ENCODE results near the gene ARPP19.

ARPP19 gene

GRCh38 chr15:52546031-52546751 is 22.6 kb downstream of the ARPP19 start:
- H3K36me3 ChIP-seq (ENCODE audit: control insufficient read depth, low read depth, low read length): peaks cover 47% of the 10 kb centered on the region
- H3K27me3 ChIP-seq (ENCODE audit: control insufficient read depth, insufficient read depth, low read length): no peaks in the 10 kb centered on the region
- no peaks in the 10 kb centered on the region for H3K9me3 ChIP-seq (ENCODE audit: control insufficient read depth, low read depth, low read length)
- no peaks in the 10 kb centered on the region for H3K4me1 ChIP-seq (ENCODE audit: control insufficient read depth, low read depth, low read length)
- H3K27ac ChIP-seq (ENCODE audit: low read length): no peak overlapping the region
- H3K9ac ChIP-seq (ENCODE audit: low read length): no peak overlapping the region
- H3K4me3 ChIP-seq (ENCODE audit: low read length): no peak overlapping the region

- Histone ChIP-seq H3K9me3 (ENCODE audit: control insufficient read depth, low read depth, low read length) (no peaks in the 10 kb centered on the region), H3K4me3 (ENCODE audit: low read length) (no peak overlapping the region), H3K27me3 (ENCODE audit: control insufficient read depth, insufficient read depth, low read length) (no peaks in the 10 kb centered on the region), H3K4me1 (ENCODE audit: control insufficient read depth, low read depth, low read length) (no peaks in the 10 kb centered on the region), H3K9ac (ENCODE audit: low read length) (no peak overlapping the region), H3K36me3 (ENCODE audit: control insufficient read depth, low read depth, low read length) (peaks cover 1% of the 10 kb centered on the region), H3K27ac (ENCODE audit: low read length) (no peak overlapping the region)
Measured at GRCh38 chr15:52540374-52541012, 28.3 kb downstream of the ARPP19 start.

- no peak overlapping the region for H3K4me3 ChIP-seq (ENCODE audit: low read length)
- no peak overlapping the region for H3K27ac ChIP-seq (ENCODE audit: low read length)
- no peak overlapping the region for H3K9ac ChIP-seq (ENCODE audit: low read length)
- no peaks in the 10 kb centered on the region for H3K4me1 ChIP-seq (ENCODE audit: control insufficient read depth, low read depth, low read length)
- H3K36me3 ChIP-seq (ENCODE audit: control insufficient read depth, low read depth, low read length): no peaks in the 10 kb centered on the region
- H3K9me3 ChIP-seq (ENCODE audit: control insufficient read depth, low read depth, low read length): no peaks in the 10 kb centered on the region
- no peaks in the 10 kb centered on the region for H3K27me3 ChIP-seq (ENCODE audit: control insufficient read depth, insufficient read depth, low read length)
Measured at GRCh38 chr15:52537459-52537858, 31.4 kb downstream of the ARPP19 start.

GRCh38 chr15:52532427-52532826 is 36.4 kb downstream of the ARPP19 start:
- Histone ChIP-seq H3K9me3 (ENCODE audit: control insufficient read depth, low read depth, low read length) (no peaks in the 10 kb centered on the region), H3K27me3 (ENCODE audit: control insufficient read depth, insufficient read depth, low read length) (peaks cover 40% of the 10 kb centered on the region), H3K9ac (ENCODE audit: low read length) (no peak overlapping the region), H3K36me3 (ENCODE audit: control insufficient read depth, low read depth, low read length) (no peaks in the 10 kb centered on the region), H3K4me3 (ENCODE audit: low read length) (no peak overlapping the region), H3K27ac (ENCODE audit: low read length) (no peak overlapping the region), H3K4me1 (ENCODE audit: control insufficient read depth, low read depth, low read length) (peaks cover 3% of the 10 kb centered on the region)

DNA sequence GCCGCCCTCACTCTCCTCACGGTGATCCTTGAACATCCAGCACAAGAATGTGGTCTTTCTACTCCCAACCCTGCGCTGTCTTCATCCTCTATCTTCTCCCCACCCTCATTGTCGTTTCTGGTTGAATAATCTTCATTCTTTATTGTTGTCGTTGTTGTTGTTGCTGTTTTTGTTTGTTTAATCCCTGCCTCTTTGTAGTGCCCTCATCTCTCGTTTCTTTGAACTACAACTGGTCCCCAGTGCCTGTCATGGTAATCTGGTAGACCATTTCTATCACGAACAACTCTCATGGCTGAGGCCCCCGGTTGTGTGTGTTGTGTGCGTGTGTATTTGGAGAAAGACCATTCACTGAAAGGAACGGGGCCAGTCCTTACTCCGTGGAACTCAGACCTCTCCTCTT is 38.9 kb downstream of the ARPP19 start:
- Histone ChIP-seq H3K27ac (ENCODE audit: low read length) (no peak overlapping the region), H3K36me3 (ENCODE audit: control insufficient read depth, low read depth, low read length) (no peaks in the 10 kb centered on the region), H3K9me3 (ENCODE audit: control insufficient read depth, low read depth, low read length) (no peaks in the 10 kb centered on the region), H3K27me3 (ENCODE audit: control insufficient read depth, insufficient read depth, low read length) (peaks cover 48% of the 10 kb centered on the region), H3K4me1 (ENCODE audit: control insufficient read depth, low read depth, low read length) (peaks cover 3% of the 10 kb centered on the region), H3K9ac (ENCODE audit: low read length) (no peak overlapping the region), H3K4me3 (ENCODE audit: low read length) (peak overlapping the region; percentile 72)

- peak overlapping the region; percentile 45 for H3K9ac ChIP-seq (ENCODE audit: low read length)
- H3K9me3 ChIP-seq (ENCODE audit: control insufficient read depth, low read depth, low read length): no peaks in the 10 kb centered on the region
- no peaks in the 10 kb centered on the region for H3K36me3 ChIP-seq (ENCODE audit: control insufficient read depth, low read depth, low read length)
- peaks cover 48% of the 10 kb centered on the region for H3K27me3 ChIP-seq (ENCODE audit: control insufficient read depth, insufficient read depth, low read length)
- H3K4me1 ChIP-seq (ENCODE audit: control insufficient read depth, low read depth, low read length): peaks cover 3% of the 10 kb centered on the region
- no peak overlapping the region for H3K27ac ChIP-seq (ENCODE audit: low read length)
- peak overlapping the region; percentile 72 for H3K4me3 ChIP-seq (ENCODE audit: low read length)
Measured at GRCh38 chr15:52529341-52529924, 39.4 kb downstream of the ARPP19 start.

DNA sequence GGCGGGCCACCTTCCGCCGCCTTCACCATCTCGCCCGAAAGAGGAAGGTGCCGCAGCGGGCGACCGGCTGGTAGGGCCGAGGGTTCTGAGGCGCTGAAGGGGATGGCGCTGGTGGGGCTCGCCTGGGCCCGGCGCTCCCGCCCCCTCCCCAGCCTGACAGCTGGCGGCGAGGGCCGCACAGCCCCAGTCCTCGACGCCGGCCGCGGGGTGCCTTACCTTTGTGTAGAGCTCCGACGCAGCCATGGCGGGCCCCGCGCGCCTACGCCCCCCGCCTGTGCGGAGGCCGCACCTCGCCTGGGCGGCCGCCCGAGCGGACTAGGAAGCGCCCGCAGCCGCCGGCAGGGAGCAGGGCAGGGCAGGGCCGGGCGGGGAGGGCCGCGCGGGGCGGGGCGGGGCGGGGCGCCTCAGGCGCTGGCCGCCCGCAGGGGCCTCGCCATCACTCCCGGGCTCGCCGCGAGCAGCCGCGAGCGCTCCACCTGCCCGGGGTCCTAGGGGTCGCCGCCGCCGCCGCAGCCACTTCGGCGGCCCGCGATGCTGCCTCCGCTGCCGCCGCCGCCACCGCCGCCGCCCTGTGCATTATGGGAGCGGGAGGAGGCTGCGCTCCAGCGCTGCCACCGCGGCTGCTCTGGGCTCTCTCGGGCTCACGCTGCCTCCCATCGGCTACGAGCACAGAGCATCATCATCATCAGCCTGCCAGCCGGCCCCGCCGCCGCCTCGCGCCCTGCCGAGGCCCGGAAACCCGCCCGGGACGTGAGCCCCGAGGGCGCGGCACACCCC is 40.1 kb downstream of the ARPP19 start, which contains the start of gene MYO5A:
TSS of gene MYO5A (minus strand) at position 317 of the 777 bp plus-strand sequence. CDS start at position 243, 74 bp downstream.
- no peaks in the 10 kb centered on the region for H3K36me3 ChIP-seq (ENCODE audit: control insufficient read depth, low read depth, low read length)
- peaks cover 3% of the 10 kb centered on the region for H3K4me1 ChIP-seq (ENCODE audit: control insufficient read depth, low read depth, low read length)
- no peak within 1 kb of the TSS for H3K27ac ChIP-seq (ENCODE audit: low read length)
- H3K4me3 ChIP-seq (ENCODE audit: low read length): peak within 1 kb of the TSS; percentile 75
- H3K9me3 ChIP-seq (ENCODE audit: control insufficient read depth, low read depth, low read length): no peaks in the 10 kb centered on the region
- peak within 1 kb of the TSS; percentile 47 for H3K9ac ChIP-seq (ENCODE audit: low read length)
- H3K27me3 ChIP-seq (ENCODE audit: control insufficient read depth, insufficient read depth, low read length): peaks cover 48% of the 10 kb centered on the region

GRCh38 chr15:52527911-52528563 is 40.8 kb downstream of the ARPP19 start:
- Histone ChIP-seq H3K4me3 (ENCODE audit: low read length) (peak overlapping the region; percentile 75), H3K4me1 (ENCODE audit: control insufficient read depth, low read depth, low read length) (peaks cover 3% of the 10 kb centered on the region), H3K27me3 (ENCODE audit: control insufficient read depth, insufficient read depth, low read length) (peaks cover 48% of the 10 kb centered on the region), H3K27ac (ENCODE audit: low read length) (no peak overlapping the region), H3K9me3 (ENCODE audit: control insufficient read depth, low read depth, low read length) (no peaks in the 10 kb centered on the region), H3K36me3 (ENCODE audit: control insufficient read depth, low read depth, low read length) (no peaks in the 10 kb centered on the region), H3K9ac (ENCODE audit: low read length) (peak overlapping the region; percentile 47)

DNA sequence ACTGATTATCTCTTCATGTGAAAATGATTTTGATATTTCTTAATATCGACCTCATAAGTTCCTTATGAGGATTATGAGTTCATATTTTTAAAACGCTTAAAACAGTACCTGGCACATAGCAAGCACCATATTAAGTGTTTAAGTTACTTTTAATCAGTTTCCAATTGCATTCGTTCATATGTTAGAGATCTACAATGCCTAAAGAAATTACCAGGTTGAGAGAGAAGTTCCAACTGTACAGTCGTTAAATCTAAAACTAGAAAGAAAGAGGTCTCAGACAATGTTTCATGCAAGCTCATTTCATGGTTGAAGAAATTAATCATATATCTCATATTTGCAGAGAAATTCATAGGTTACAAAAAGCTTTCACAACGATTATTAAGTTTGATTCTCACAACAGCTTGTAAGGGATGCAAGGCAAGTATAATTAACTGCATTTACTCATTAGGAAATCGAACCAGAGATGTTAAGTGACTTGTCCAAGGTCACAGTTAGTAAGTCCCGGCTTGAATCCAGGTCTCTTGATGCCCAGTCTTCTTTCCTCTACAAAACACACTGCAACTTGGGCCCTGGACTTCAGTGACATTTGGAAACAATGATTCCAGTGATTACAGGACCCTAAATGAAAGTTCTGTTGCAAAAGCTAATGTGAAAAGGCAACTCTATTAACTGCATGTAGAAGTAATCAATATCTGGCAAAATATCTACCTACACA is 41.5 kb downstream of the ARPP19 start:
- peak overlapping the region; percentile 75 for H3K4me3 ChIP-seq (ENCODE audit: low read length)
- no peak overlapping the region for H3K27ac ChIP-seq (ENCODE audit: low read length)
- peaks cover 3% of the 10 kb centered on the region for H3K4me1 ChIP-seq (ENCODE audit: control insufficient read depth, low read depth, low read length)
- H3K9me3 ChIP-seq (ENCODE audit: control insufficient read depth, low read depth, low read length): no peaks in the 10 kb centered on the region
- H3K36me3 ChIP-seq (ENCODE audit: control insufficient read depth, low read depth, low read length): no peaks in the 10 kb centered on the region
- H3K27me3 ChIP-seq (ENCODE audit: control insufficient read depth, insufficient read depth, low read length): peaks cover 48% of the 10 kb centered on the region
- no peak overlapping the region for H3K9ac ChIP-seq (ENCODE audit: low read length)

DNA sequence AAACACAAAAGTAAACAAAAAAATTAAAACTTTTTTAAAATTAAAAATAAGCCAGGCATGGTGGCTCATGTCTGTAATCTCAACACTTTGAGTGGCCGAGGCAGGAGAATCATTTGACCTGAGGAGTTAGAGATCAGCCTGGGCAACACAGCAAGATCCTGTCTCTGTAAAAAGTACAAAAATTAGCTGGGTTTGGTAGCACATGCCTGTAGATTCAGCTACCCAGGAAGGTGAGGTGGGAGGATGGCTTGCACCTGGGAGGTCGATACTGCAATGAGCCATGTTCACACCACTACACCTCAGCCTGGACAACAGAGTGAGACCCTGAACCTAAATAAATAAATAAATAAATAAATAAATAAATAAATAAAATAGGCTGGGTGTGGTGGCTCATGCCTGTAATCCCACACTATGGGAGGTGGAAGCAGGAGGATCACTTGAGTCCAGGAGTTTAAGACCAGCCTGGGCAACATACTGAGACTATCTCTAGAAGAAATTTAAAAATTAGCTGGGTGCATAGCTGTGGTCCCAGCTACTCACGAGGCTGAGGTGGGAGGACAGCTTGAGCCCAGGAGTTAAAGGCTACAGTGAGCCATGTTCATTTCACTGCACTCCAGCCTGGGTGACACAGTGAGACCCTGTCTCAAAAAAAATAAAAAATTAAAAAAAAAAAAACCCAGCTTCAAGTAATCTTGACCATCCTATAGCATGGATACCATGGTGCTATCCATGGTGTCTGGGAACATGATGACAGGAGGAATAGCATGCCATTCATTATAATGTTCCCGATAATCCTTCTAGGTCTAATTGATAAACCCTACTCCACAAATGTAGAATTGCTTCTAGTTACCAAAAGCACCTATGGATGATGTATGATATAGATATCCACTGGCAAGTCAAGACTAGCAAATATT is 44.4 kb downstream of the ARPP19 start:
- no peak overlapping the region for H3K27ac ChIP-seq (ENCODE audit: low read length)
- H3K4me1 ChIP-seq (ENCODE audit: control insufficient read depth, low read depth, low read length): no peaks in the 10 kb centered on the region
- peaks cover 20% of the 10 kb centered on the region for H3K27me3 ChIP-seq (ENCODE audit: control insufficient read depth, insufficient read depth, low read length)
- no peaks in the 10 kb centered on the region for H3K36me3 ChIP-seq (ENCODE audit: control insufficient read depth, low read depth, low read length)
- H3K9me3 ChIP-seq (ENCODE audit: control insufficient read depth, low read depth, low read length): no peaks in the 10 kb centered on the region
- no peak overlapping the region for H3K4me3 ChIP-seq (ENCODE audit: low read length)
- H3K9ac ChIP-seq (ENCODE audit: low read length): no peak overlapping the region

All from iPS-18a (cell line).